GM18873 (cell line): ENCODE data around the gene UBE2F.
"Not testable (repeated sequence)": the region's sequence is repeated elsewhere in the genome, so short reads cannot be mapped to it uniquely, and the experiment has no call there.

Source experiments
- ATAC-seq: cut with Tn5 transposase; IDR thresholded peaks from one replicate; pipeline ENCODE4 v1.9.1; 2021; ENCODE audit warnings: mild to moderate bottlenecking, moderate library complexity, moderate number of reproducible peaks; ENCODE audit not compliant: unreplicated experiment, low FRiP score

Gene UBE2F

DNA sequence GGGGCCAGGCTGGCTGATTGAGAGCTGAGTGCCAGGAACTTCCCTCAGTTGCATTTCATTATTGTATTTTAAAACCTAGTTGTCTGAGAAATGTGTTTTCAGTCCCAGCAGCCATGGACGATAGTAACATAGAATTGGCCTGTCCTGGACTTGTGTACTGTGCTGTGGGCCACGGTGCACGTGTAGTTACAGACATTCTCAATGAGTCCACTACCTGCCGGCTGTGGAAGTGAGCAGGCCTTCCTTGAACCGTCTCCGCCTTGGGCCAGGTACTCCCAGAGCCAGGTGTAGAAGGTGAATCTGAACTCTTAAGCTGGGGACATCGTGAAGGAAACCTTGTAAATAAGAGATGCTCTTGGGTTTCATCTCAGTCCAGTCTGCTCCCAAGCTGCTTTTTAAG, 47.0 kb downstream of the UBE2F start:
- no peak for ATAC-seq

GRCh38 chr2:238015705-238016104, 48.9 kb downstream of the UBE2F start:
- no peak for ATAC-seq

GRCh38 chr2:238016526-238016925, 49.7 kb downstream of the UBE2F start:
- ATAC-seq, result no peak

- no peak for ATAC-seq
These were observed 53.1 kb downstream of the UBE2F start for GRCh38 chr2:238019962-238020361.

GRCh38 chr2:238020816-238021215, 54.0 kb downstream of the UBE2F start:
- ATAC-seq, result no peak

- ATAC-seq, result no peak
These were observed 54.5 kb downstream of the UBE2F start for GRCh38 chr2:238021327-238021726.

- no peak for ATAC-seq
These were observed 55.9 kb downstream of the UBE2F start for GRCh38 chr2:238022594-238023157.

DNA sequence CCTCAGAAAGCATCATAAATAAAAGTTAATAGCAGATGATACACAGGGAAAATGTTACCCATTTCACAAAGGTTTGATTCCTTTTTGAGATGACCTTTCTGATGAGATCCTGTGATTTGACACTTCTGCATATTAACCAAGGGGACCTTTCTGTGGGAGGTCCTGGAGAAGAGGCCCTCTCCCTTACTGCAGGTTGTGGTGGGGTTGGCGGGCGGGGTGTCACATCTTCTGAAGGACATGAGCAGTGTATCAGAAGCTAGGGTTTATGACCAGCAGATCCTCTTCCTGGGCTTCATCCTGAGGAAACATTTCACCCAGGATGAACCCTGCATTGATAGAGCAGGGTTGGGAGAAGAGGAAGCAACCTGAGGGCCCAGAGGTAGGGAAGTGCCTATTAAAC, 56.8 kb downstream of the UBE2F start:
- ATAC-seq, result no peak

GRCh38 chr2:238024986-238025385, 58.2 kb downstream of the UBE2F start:
- ATAC-seq, result no peak

- no peak for ATAC-seq
These were observed 59.0 kb downstream of the UBE2F start for GRCh38 chr2:238025741-238026360.

DNA sequence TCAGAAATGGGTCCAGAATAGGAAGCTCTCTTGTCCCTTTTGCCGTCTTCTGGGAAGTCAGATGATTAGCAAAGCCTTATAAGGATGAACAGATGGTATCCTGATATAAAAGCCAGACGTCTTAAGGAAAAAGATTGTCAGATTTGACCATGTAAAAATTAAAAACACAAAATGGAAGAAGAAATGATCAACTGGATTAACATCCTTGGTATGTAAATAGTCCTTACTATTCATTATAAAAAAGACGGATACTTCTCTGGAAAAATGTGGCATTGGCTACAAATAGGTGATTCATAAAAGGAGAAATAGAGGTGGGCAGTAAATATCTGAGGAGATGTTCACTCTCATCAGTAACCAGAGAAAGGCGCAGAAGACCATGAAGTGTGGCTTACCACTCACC, 60.2 kb downstream of the UBE2F start:
- ATAC-seq, result no peak

- ATAC-seq, result no peak
These were observed 61.0 kb downstream of the UBE2F start for GRCh38 chr2:238027591-238028415.

- no peak for ATAC-seq
These were observed 63.0 kb downstream of the UBE2F start for GRCh38 chr2:238029853-238030252.

GRCh38 chr2:238030422-238031155, 63.8 kb downstream of the UBE2F start:
- no peak for ATAC-seq

GRCh38 chr2:238031751-238032150, 64.9 kb downstream of the UBE2F start:
- no peak for ATAC-seq

- ATAC-seq, result no peak
These were observed 66.0 kb downstream of the UBE2F start for GRCh38 chr2:238032755-238033337.

DNA sequence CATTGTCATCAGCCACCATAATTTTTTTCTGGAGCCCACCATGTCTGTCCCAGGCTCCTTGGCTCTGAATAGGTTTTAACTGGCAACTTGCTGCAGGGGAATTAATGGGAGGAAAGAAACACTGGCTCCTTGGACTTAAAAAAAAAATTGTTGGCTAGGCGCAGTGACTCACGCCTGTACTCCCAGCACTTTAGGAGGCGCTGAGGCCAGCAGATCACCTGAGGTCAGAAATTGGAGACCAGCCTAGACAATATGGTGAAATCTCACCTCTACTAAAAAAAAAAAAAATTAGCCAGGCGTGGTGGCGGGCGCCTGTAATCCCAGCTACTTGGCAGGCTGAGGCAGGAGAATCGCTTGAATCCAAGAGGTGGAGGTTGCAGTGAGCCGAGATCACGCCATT, 67.2 kb downstream of the UBE2F start:
- ATAC-seq, result not testable (repeated sequence)

DNA sequence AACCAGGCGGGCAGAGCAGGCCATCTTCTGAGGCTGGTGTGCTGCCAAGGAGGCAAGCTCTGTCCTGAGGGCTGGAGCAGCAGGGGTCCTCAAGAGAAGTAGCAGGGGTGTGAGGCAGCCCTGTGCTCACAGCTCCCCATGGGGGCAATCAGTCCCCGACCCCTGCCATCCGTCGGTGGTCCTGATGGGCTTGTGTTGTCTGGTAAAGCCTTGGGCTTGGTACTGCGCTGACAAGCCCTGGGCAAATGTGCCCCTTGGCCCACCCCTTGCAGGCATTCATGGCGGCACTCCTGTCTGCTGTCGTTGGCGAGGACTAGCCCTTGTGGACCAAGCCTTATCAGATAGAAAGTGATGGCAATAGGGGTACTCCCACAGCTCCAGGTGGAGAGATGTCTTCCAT, 71.4 kb downstream of the UBE2F start:
- no peak for ATAC-seq

- ATAC-seq, result no peak
These were observed 72.3 kb downstream of the UBE2F start for GRCh38 chr2:238039151-238039550.

GRCh38 chr2:238039985-238040384, 73.2 kb downstream of the UBE2F start:
- no peak for ATAC-seq

GRCh38 chr2:238040918-238041317, 74.1 kb downstream of the UBE2F start:
- ATAC-seq, result no peak
